ENCODE results near the gene RMND5A.

GRCh38 chr2:86753606-86754005 lies 33.5 kb downstream of the RMND5A start:
- TF ChIP-seq CTCF (IDR thresholded peaks at IDR 0.05) = no peak
- TF ChIP-seq POLR2A (IDR thresholded peaks at IDR 0.05) = no peak
